Hepatocyte (in vitro differentiated cells): ENCODE measurements around the gene SERTAD1. TPM values are rescaled to one million over a fixed set of nuclear protein-coding genes. Genes with fewer than 3 reads are reported as not detected.

ENCODE experiments used
- DNase-seq: peaks from one replicate; pipeline ENCODE4 v3.0.0-alpha.2; 2016; ENCODE audit warnings: low spot score
- H2AFZ ChIP-seq: fragments of 200-600 bp; sonication (generic); 2 replicates; pipeline ENCODE4 v1.6.0; 2016; ENCODE audit warnings: antibody characterized with exemption, mild to moderate bottlenecking
- H3K27ac ChIP-seq: fragments of 200-600 bp; sonication (generic); 2 replicates; pipeline ENCODE4 v1.5.1; 2016; ENCODE audit warnings: mild to moderate bottlenecking
- H3K27me3 ChIP-seq: fragments of 200-600 bp; sonication (generic); 2 replicates; pipeline ENCODE4 v1.6.1; 2016
- H3K36me3 ChIP-seq: fragments of 200-600 bp; sonication (generic); replicated peaks from 2 replicates; pipeline ENCODE4 v1.5.1; 2016; ENCODE audit warnings: low read depth; ENCODE audit not compliant: insufficient read depth
- H3K4me1 ChIP-seq: fragments of 200-600 bp; sonication (generic); 2 replicates; pipeline ENCODE4 v1.5.1; 2016; ENCODE audit warnings: mild to moderate bottlenecking, moderate library complexity; ENCODE audit not compliant: insufficient read depth
- H3K4me2 ChIP-seq: fragments of 200-600 bp; sonication (generic); 2 replicates; pipeline ENCODE4 v1.6.0; 2016
- H3K4me3 ChIP-seq: fragments of 200-600 bp; sonication (generic); 2 replicates; pipeline ENCODE4 v1.5.1; 2016; ENCODE audit warnings: mild to moderate bottlenecking
- H3K79me2 ChIP-seq: fragments of 200-600 bp; sonication (generic); 2 replicates; pipeline ENCODE4 v1.6.0; 2017; ENCODE audit warnings: mild to moderate bottlenecking
- H3K9me2 ChIP-seq: fragments of 200-600 bp; sonication (generic); replicated peaks from 2 replicates; pipeline ENCODE4 v1.6.0; 2017; ENCODE audit warnings: mild to moderate bottlenecking; ENCODE audit not compliant: insufficient read depth
- H3K9me3 ChIP-seq: fragments of 200-600 bp; sonication (generic); 2 replicates; pipeline ENCODE4 v1.5.1; 2016; ENCODE audit warnings: low read depth, mild to moderate bottlenecking
- H4K20me1 ChIP-seq: fragments of 200-600 bp; sonication (generic); 2 replicates; pipeline ENCODE4 v1.6.0; 2016; ENCODE audit warnings: mild to moderate bottlenecking; ENCODE audit not compliant: insufficient read depth, poor library complexity, severe bottlenecking
- CTCF ChIP-seq: fragments of 200-600 bp; sonication (generic); IDR thresholded peaks from 2 replicates; pipeline ENCODE4 v1.5.1; 2016; ENCODE audit warnings: antibody characterized with exemption, mild to moderate bottlenecking; ENCODE audit not compliant: poor library complexity
- EZH2 ChIP-seq: fragments of 200-600 bp; sonication (generic); IDR thresholded peaks from 2 replicates; pipeline ENCODE4 v1.6.1; 2016; ENCODE audit warnings: antibody characterized with exemption, mild to moderate bottlenecking, borderline replicate concordance
- EZH2phosphoT487 ChIP-seq: fragments of 200-600 bp; sonication (generic); IDR thresholded peaks from one replicate; pipeline ENCODE4 v1.6.1; 2018; ENCODE audit warnings: antibody characterized with exemption, mild to moderate bottlenecking, low read depth, moderate library complexity; ENCODE audit not compliant: unreplicated experiment, severe bottlenecking
- WGBS: methylation state at CpG from one replicate; pipeline ENCODE4 v1.1.6; 2016; ENCODE audit warnings: low lambda C conversion rate; ENCODE audit errors: missing lambda C conversion rate; 5-methylcytosine and 5-hydroxymethylcytosine counted together
- polyA plus RNA-seq: library from polyadenylated mRNA; unstranded; fragments of >200 nt; fragmentation: Nextera tagmentation; extraction: Ambion mirVana; gene quantifications from 2 replicates; pipeline ENCODE4 v1.2.1, GENCODE V29; 2016
- total RNA-seq: library from RNA; depleted of rRNA; stranded (reverse); fragments of >200 nt; gene quantifications from 2 replicates; pipeline ENCODE4 v1.2.3, GENCODE V29; 2014

The SERTAD1 gene
- total and polyA plus RNA-seq, 2 experiments from 2014 or later: 17.1 to 17.9 TPM

DNA sequence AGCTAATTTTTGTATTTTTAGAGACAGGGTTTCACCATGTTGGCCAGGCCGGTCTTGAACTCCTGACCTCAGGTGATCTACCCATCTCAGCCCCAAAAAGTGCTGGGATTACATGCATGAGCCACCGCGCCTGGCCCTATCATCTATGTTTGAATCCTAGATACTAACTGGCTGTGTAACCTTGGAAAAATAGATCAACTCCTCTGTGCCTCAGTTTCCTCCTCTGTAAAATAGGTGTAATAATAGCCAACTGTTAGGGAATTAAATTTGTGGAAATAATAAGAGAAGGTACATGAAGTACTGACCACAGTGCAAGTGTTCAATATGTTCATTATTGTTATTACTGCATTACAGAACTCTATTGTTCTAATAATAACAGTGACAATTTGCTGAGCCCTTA, 45.3 kb upstream of the SERTAD1 start:
- Histone ChIP-seq H3K27ac (no peak overlapping the region), H3K4me3 (no peak overlapping the region), H3K4me2 (no peak overlapping the region), H3K79me2 (no peaks in the 10 kb centered on the region), H3K9me3 (no peaks in the 10 kb centered on the region), H4K20me1 (no peaks in the 10 kb centered on the region), H2AFZ (no peak overlapping the region), H3K27me3 (peaks cover 9% of the 10 kb centered on the region), H3K9me2 (no peaks in the 10 kb centered on the region), H3K36me3 (no peaks in the 10 kb centered on the region), H3K4me1 (no peaks in the 10 kb centered on the region)
- DNase-seq: no peak
- TF ChIP-seq CTCF (no peak), EZH2phosphoT487 (no peak), EZH2 (no peak)
- WGBS: 96% methylated on average over 3 of the region's 3 CpGs

GRCh38 chr19:40469011-40469410, 43.2 kb upstream of the SERTAD1 start:
- no peak for TF ChIP-seq EZH2
- TF ChIP-seq CTCF: no peak
- TF ChIP-seq EZH2phosphoT487: no peak
- Histone ChIP-seq H3K36me3 (no peaks in the 10 kb centered on the region), H3K4me1 (peaks cover 5% of the 10 kb centered on the region), H3K9me3 (no peaks in the 10 kb centered on the region), H3K79me2 (no peaks in the 10 kb centered on the region), H3K4me3 (no peak overlapping the region), H3K27ac (no peak overlapping the region), H4K20me1 (no peaks in the 10 kb centered on the region), H3K4me2 (no peak overlapping the region), H3K27me3 (peaks cover 9% of the 10 kb centered on the region), H2AFZ (no peak overlapping the region), H3K9me2 (no peaks in the 10 kb centered on the region)
- no peak for DNase-seq
- 99% methylated on average over 6 of the region's 6 CpGs for WGBS

GRCh38 chr19:40466985-40467734, 41.4 kb upstream of the SERTAD1 start, which contains the start of gene SPTBN4:
Gene SPTBN4 (plus strand): TSS chr19:40467001. CDS start chr19:40472622, 5,621 bp downstream.
- Histone ChIP-seq H3K27ac (no peak within 1 kb of the TSS), H3K36me3 (no peaks in the 10 kb centered on the region), H4K20me1 (no peaks in the 10 kb centered on the region), H2AFZ (no peak within 1 kb of the TSS), H3K9me3 (no peaks in the 10 kb centered on the region), H3K4me1 (peaks cover 5% of the 10 kb centered on the region), H3K4me3 (no peak within 1 kb of the TSS), H3K79me2 (peaks cover 11% of the 10 kb centered on the region), H3K9me2 (no peaks in the 10 kb centered on the region), H3K4me2 (peak within 1 kb of the TSS; percentile 79), H3K27me3 (peaks cover 9% of the 10 kb centered on the region)
- TF ChIP-seq EZH2phosphoT487 (no peak), EZH2 (no peak), CTCF (no peak)
- 29% methylated on average over 19 of the region's 87 CpGs for WGBS
- DNase-seq: peak; percentile 44
